K562 (cell line): Measurements from ENCODE around the gene KASH5. TPM values are rescaled to one million over a fixed set of nuclear protein-coding genes. Genes with fewer than 3 reads are reported as not detected.

ENCODE experiments used
- ATAC-seq: fragments of 200-7000 bp; cut with Tn5 transposase; 3 replicates; pipeline ENCODE4 v1.9.1; 2020; ENCODE audit warnings: moderate library complexity
- BruUV-seq: library from RNA; stranded (reverse); fragments of 400-500 nt; replicated peaks from 2 replicates; lab custom pipeline; 2021; lab: Mats Ljungman, UMichigan
- CTCF ChIA-PET: fragments of 300-600 bp; formaldehyde crosslinking; extraction: SDS; loops from one replicate; lab custom pipeline; 2021; ENCODE audit warnings: low intra/inter-chr PET ratio; lab: Yijun Ruan, JAX
- POLR2A ChIA-PET: fragments of 300-600, 350-650 bp; sonication (Branson Sonifier 250); formaldehyde crosslinking; extraction: SDS; loops from one replicate; lab custom pipeline; 2021; ENCODE audit warnings: antibody characterized with exemption, inconsistent platforms; lab: Yijun Ruan, JAX
- DNase-seq, 4 experiments: peaks; one replicate each; pipeline versions ENCODE4 v3.0.0 to v3.0.0-alpha.2; 2011 to 2018; ENCODE audit warnings: low spot score in 3 of 4, mixed read lengths in 3 of 4; ENCODE audit errors: extremely low read depth in 1 of 4
- FAIRE-seq: peaks from 2 replicates; lab custom pipeline; 2011; peaks lifted over from hg19 to GRCh38; lab: Jason Lieb, UNC
- H2AFZ ChIP-seq: 2 replicates; pipeline ENCODE4 v1.6.0; 2011; ENCODE audit warnings: low read depth, low read length, control low read depth, inconsistent platforms
- H3K27ac ChIP-seq: fragments of 200-600 bp; 3 replicates; pipeline ENCODE4 v1.8.0; 2011; ENCODE audit warnings: low read depth, mild to moderate bottlenecking, control low read depth, inconsistent platforms, low read length, moderate library complexity, mixed read lengths; ENCODE audit errors: extremely low read depth
- H3K27me3 ChIP-seq, 2 experiments: fragments of 300-600 bp in 1 of 2; 2 replicates in 1 of 2; 3 replicates in 1 of 2; pipeline versions ENCODE4 v1.6.0 to v1.8.0; 2011; ENCODE audit warnings: inconsistent platforms in 2 of 2, low read length in 2 of 2, mild to moderate bottlenecking in 1 of 2, mixed read lengths in 1 of 2, moderate library complexity in 1 of 2; ENCODE audit not compliant: control insufficient read depth in 2 of 2, insufficient read depth in 2 of 2
- H3K36me3 ChIP-seq: fragments of 300-600 bp; 3 replicates; pipeline ENCODE4 v1.8.0; 2011; ENCODE audit warnings: mild to moderate bottlenecking, low read length, inconsistent platforms; ENCODE audit not compliant: control insufficient read depth, insufficient read depth
- H3K4me1 ChIP-seq, 2 experiments: fragments of 200-600 bp in 1 of 2; replicated peaks in 1 of 2; 2 replicates in 1 of 2; 3 replicates in 1 of 2; pipeline versions ENCODE4 v1.5.1 to v1.8.0; 2011; ENCODE audit warnings: inconsistent platforms in 2 of 2, low read length in 2 of 2, mild to moderate bottlenecking in 1 of 2, mixed read lengths in 1 of 2, moderate library complexity in 1 of 2; ENCODE audit not compliant: control insufficient read depth in 2 of 2, insufficient read depth in 2 of 2
- H3K4me2 ChIP-seq: 2 replicates; pipeline ENCODE4 v1.6.1; 2011; ENCODE audit warnings: low read length, control low read depth, inconsistent platforms, mixed read lengths; ENCODE audit not compliant: insufficient read depth
- H3K4me3 ChIP-seq: fragments of 200-600 bp; sonication (generic), shearing (Covaris generic); 2 replicates; pipeline ENCODE4 v1.5.1; 2016; ENCODE audit warnings: control low read depth, inconsistent platforms
- H3K79me2 ChIP-seq: fragments of 200-600 bp; 3 replicates; pipeline ENCODE4 v1.8.0; 2011; ENCODE audit warnings: low read length, inconsistent platforms; ENCODE audit not compliant: control insufficient read depth, insufficient read depth
- H3K9ac ChIP-seq, 2 experiments: 2 replicates each; pipeline versions ENCODE4 v1.6.0 to v1.6.1; 2011; ENCODE audit warnings: low read depth in 2 of 2, low read length in 2 of 2, control low read depth in 1 of 2, inconsistent platforms in 1 of 2, mild to moderate bottlenecking in 1 of 2, mixed read lengths in 1 of 2; ENCODE audit not compliant: insufficient read depth in 1 of 2
- H3K9me1 ChIP-seq: one replicate; pipeline ENCODE4 v1.6.0; 2011; ENCODE audit warnings: inconsistent platforms, mild to moderate bottlenecking, low read length, moderate library complexity; ENCODE audit not compliant: control insufficient read depth, insufficient read depth
- H3K9me3 ChIP-seq: replicated peaks from 2 replicates; pipeline ENCODE4 v1.5.1; 2011; ENCODE audit warnings: low read depth, low read length, inconsistent platforms; ENCODE audit not compliant: control insufficient read depth, insufficient read depth
- H4K20me1 ChIP-seq: replicated peaks from 2 replicates; pipeline ENCODE4 v1.6.1; 2011; ENCODE audit warnings: low read length, inconsistent platforms, mixed read lengths; ENCODE audit not compliant: control insufficient read depth, insufficient read depth
- BRD4 ChIP-seq: fragments of 200-600 bp; sonication (generic); IDR thresholded peaks from 2 replicates; pipeline ENCODE4 v1.6.1; 2017; ENCODE audit warnings: inconsistent platforms
- WGBS: fragments of 100-300 bp; shearing (Covaris generic); methylation state at CpG from one replicate; pipeline ENCODE4 v1.1.6; 2016; ENCODE audit warnings: low coverage, mixed read lengths; ENCODE audit not compliant: insufficient coverage; ENCODE audit errors: missing lambda C conversion rate; 5-methylcytosine and 5-hydroxymethylcytosine counted together
- in situ Hi-C: fragments of 300-500 bp; cut with MboI; formaldehyde crosslinking; loops from 4 replicates; pipeline ENCODE4 v1.15.0; 2018; ENCODE audit warnings: inconsistent platforms, mixed read lengths
- intact Hi-C: fragments of 100-400 bp; cut with micrococcal nuclease; formaldehyde crosslinking; loops from 2 replicates; pipeline ENCODE4 v1.14.2; 2022
- polyA plus RNA-seq, 8 experiments: library from polyadenylated mRNA; depleted of rRNA in 4 of 8; stranded (reverse) in 5 of 8; unstranded in 3 of 8; fragments of >200 nt; fragmentation: Nextera tagmentation in 2 of 8; fragmentation: Illumina TruSeq in 1 of 8; extraction: Ambion mirVana in 2 of 8; extraction: Trizol in 1 of 8; gene quantifications; 2 replicates each; pipeline versions ENCODE4 v1.2.1 to v1.2.3, GENCODE V29; 2011 to 2014; ENCODE audit warnings: inconsistent platforms in 1 of 8, missing spikeins in 1 of 8
- total RNA-seq, 7 experiments: library from RNA; depleted of rRNA in 6 of 7; stranded (reverse); fragments of >200 nt in 6 of 7; fragmentation: Illumina TruSeq in 2 of 7; extraction: Trizol in 2 of 7; gene quantifications; 2 replicates each; pipeline versions ENCODE4 v1.2.1 to v1.2.3, GENCODE V29; 2011 to 2021; ENCODE audit warnings: low replicate concordance in 1 of 7
- TF ChIP-seq, protein P1 (sequence below): fragments of 450-650 bp; IDR thresholded peaks from 2 replicates; pipeline ENCODE4 v1.6.1; 2016

The KASH5 gene
- total and polyA plus RNA-seq, 9 of the 15 experiments (the other 6 are each of a cell fraction or from before 2014, with no cell fraction given) = 0.07 to 0.84 (median 0.34) TPM; not detected in 1

DNA sequence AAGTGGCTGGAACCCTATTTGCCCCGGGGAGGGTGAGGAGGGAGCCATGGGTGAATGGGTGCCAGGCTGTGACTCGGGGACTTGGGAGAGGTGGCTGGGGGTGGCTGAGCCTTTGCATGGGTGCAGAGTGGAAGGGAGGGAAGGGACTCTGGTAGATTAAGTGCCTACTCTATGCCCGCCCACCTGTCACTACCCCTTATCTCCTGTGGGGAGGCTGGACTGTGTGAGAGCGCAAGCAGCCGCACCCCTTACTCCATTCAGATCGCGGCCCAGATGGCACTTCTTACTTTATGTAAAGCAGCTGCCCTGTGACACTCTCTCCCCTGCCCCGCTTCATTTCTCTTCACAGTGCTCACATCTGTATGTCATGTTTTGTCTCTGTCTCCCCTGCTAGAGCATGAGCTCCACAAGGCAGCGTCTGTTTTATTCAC is 2.9 kb downstream of the KASH5 start:
- no TSS peak for BruUV-seq
- DNase-seq (peak in 2 of 4 experiments; percentile 27 to 30), FAIRE-seq (no peak), ATAC-seq (peak; percentile 45)
- ChIA-PET CTCF (interaction anchor here (4.4 kb wide), 1 partner anchor 53 kb away, joined by 59 read pairs; no protein-coding TSS in a partner anchor), POLR2A (interaction anchor here (0.6 to 1.7 kb wide), 8 partner anchors 15 to 423 kb away, joined by 3 to 5 read pairs (median 3); partner anchors contain the start of gene RPS11)
- H3K27ac ChIP-seq = no peak overlapping the region
- H3K9me1 ChIP-seq = no peaks in the 10 kb centered on the region
- H3K36me3 ChIP-seq = no peaks in the 10 kb centered on the region
- H3K9ac ChIP-seq = no peak overlapping the region
- H3K4me1 ChIP-seq = peaks cover 7 to 45% of the 10 kb centered on the region in 2 experiments; a peak in 4 of 5 replicates
- in situ Hi-C loops (loop anchor here (5.0 kb wide), 1 partner anchor 46 kb away; no protein-coding TSS in a partner anchor), intact Hi-C loops (no loop called here)
- no peaks in the 10 kb centered on the region for H3K27me3 ChIP-seq
- no peak for TF ChIP-seq BRD4
- TF ChIP-seq, protein P1, sequence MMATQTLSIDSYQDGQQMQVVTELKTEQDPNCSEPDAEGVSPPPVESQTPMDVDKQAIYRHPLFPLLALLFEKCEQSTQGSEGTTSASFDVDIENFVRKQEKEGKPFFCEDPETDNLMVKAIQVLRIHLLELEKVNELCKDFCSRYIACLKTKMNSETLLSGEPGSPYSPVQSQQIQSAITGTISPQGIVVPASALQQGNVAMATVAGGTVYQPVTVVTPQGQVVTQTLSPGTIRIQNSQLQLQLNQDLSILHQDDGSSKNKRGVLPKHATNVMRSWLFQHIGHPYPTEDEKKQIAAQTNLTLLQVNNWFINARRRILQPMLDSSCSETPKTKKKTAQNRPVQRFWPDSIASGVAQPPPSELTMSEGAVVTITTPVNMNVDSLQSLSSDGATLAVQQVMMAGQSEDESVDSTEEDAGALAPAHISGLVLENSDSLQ = peak; percentile 12; the same call in 1 of the 2 replicates
- no peaks in the 10 kb centered on the region for H3K79me2 ChIP-seq
- H3K4me3 ChIP-seq = no peak overlapping the region
- H2AFZ ChIP-seq = no peak overlapping the region; the same call in 1 of the 2 replicates
- H4K20me1 ChIP-seq = no peaks in the 10 kb centered on the region
- H3K9me3 ChIP-seq = 0 out of 2 replicates have a peak, but pooled peaks cover 3% of the 10 kb centered on the region
- WGBS = 22% methylated on average over 7 of the region's 9 CpGs
- no peak overlapping the region for H3K4me2 ChIP-seq
